Measurements from ENCODE around the gene CPB2.

GRCh38 chr13:46150134-46150693, 45.4 kb upstream of the CPB2 start:
- TF ChIP-seq ZNF3 (CRISPR knock-in tag; IDR thresholded peaks at IDR 0.05) (no peak), FOXM1 (IDR thresholded peaks at IDR 0.05; ENCODE audit: low read depth) (no peak), FOXM1 (CRISPR knock-in tag; IDR thresholded peaks at IDR 0.05; ENCODE audit: low read depth) (no peak), TAF1 (IDR thresholded peaks at IDR 0.05; ENCODE audit: control insufficient read depth, extremely low read depth, insufficient read depth, low read length, severe bottlenecking) (no peak), ATF4 (CRISPR knock-in tag; IDR thresholded peaks at IDR 0.05) (no peak), SIN3A (IDR thresholded peaks at IDR 0.05; ENCODE audit: borderline replicate concordance in 2 of 2, control insufficient read depth in 1 of 2, low read depth in 2 of 2, low read length in 2 of 2) (no peak), SMC3 (conservative IDR thresholded peaks at IDR 0.05; ENCODE audit: insufficient read depth, low read depth, low read length) (no peak), POLR2AphosphoS5 (IDR thresholded peaks at IDR 0.05; ENCODE audit: control insufficient read depth, insufficient read depth, low read depth, low read length) (no peak), TFE3 (CRISPR knock-in tag; IDR thresholded peaks at IDR 0.05) (no peak), ZBTB17 (CRISPR knock-in tag; IDR thresholded peaks at IDR 0.05) (no peak), CTCF (IDR thresholded peaks at IDR 0.05 in 2 of 3, conservative IDR thresholded peaks at IDR 0.05 in 1 of 3; ENCODE audit: insufficient read depth in 2 of 3, low read depth in 1 of 3, low read length in 3 of 3) (no peak)
